GM12872 (cell line): Measurements from ENCODE around the gene EDC3.

ENCODE experiments used
- TF ChIP-seq, protein P1 (sequence below): IDR thresholded peaks from 3 replicates; pipeline ENCODE4 v1.5.1; 2011; ENCODE audit warnings: low read depth, mild to moderate bottlenecking, low read length, moderate library complexity; ENCODE audit not compliant: insufficient read depth

EDC3 gene

DNA sequence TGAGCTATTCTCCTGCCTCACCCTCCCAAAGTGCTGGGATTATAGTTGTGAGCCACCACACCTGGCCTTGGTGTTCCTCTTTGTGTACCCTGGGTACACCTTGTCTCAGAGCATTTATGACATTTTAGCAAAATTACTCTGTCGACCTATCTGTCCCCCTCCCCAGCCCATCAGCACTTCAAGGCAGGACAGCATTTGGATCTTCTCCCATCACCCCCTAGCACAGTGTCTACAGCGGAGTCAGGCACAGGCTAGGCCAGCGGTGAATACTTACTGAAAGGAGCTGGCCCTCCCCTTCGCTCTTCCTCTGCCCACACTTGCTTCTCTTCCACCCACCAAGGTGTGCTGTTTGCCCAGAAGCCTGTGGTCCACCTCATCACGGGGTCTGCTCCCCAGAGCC is 100.6 kb downstream of the EDC3 start:
- TF ChIP-seq, protein P1, sequence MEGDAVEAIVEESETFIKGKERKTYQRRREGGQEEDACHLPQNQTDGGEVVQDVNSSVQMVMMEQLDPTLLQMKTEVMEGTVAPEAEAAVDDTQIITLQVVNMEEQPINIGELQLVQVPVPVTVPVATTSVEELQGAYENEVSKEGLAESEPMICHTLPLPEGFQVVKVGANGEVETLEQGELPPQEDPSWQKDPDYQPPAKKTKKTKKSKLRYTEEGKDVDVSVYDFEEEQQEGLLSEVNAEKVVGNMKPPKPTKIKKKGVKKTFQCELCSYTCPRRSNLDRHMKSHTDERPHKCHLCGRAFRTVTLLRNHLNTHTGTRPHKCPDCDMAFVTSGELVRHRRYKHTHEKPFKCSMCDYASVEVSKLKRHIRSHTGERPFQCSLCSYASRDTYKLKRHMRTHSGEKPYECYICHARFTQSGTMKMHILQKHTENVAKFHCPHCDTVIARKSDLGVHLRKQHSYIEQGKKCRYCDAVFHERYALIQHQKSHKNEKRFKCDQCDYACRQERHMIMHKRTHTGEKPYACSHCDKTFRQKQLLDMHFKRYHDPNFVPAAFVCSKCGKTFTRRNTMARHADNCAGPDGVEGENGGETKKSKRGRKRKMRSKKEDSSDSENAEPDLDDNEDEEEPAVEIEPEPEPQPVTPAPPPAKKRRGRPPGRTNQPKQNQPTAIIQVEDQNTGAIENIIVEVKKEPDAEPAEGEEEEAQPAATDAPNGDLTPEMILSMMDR = no peak

DNA sequence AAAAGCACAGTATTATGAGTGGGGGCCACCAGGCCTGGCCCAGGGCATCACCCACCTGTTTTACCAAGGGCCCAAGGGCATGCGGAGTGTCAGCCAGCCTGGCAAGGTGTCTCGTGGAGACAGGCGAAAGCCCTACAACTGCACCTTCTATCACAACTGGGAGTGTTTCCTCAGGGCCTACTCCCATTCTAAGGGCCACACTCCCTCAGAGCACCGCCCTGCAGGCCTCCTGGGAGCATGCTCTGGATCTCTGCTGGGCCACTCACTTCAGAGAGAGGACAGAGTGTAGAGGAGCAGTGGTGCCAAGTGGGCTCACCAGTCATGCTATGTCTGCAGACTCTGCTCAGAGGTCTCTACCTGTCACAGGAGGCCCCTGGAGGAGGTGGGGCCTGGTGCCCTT is 101.4 kb downstream of the EDC3 start:
- TF ChIP-seq, protein P1 = no peak

DNA sequence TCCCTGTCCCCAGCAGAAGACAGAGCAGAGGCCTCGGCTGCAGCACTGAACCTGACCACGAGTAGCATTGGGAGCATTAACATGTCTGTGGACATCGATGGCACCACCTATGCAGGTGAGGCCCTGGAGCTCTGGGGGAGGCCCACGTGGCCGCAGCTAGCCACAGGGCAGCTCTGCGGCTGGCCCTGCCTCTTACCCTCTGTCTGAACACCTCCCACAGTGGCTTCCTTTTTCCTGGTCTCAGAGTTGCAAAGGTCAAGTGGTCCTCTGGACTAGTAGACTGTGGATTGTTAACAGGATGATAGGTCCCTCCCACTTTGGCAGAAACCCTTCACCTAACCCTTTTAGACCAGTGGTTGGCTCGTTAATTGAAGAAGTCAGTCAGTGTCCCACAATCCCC is 102.7 kb downstream of the EDC3 start:
- TF ChIP-seq, protein P1 = no peak

DNA sequence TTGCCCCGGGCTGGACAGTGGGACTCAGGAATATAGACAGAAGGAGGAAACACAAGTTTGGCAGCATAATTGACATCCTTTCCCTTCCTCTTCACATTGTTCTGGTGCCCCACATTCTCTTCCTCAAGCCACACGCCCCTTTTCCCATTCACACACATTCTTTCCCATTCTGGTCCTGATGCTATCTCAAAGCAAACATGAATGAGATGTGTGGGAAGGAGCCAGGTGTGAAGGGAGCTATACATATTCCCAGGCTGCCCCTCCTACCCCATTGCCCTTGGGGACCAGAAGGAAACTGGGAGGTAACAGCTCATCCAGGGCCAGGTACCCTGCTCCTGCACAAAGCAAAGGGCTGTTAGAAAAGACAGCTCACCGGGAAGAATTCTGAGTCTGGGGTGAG is 103.6 kb downstream of the EDC3 start:
- TF ChIP-seq, protein P1 = no peak

DNA sequence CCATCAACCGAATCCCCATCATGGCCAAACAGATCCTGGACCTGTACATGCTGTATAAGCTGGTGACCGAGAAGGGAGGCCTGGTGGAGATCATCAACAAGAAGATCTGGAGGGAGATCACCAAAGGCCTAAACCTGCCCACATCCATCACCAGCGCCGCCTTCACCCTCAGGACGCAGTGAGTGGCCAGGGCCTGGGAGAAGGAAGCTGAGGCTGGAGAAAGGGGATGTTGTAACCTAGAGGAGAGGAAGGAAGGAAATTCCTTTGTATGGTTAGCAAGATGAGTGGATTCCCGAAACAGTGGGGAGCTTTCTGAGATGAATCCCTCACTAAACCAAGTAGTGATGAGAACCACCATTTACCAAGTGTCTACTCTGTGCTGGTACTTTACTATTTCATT is 106.0 kb downstream of the EDC3 start:
- TF ChIP-seq, protein P1 = no peak

DNA sequence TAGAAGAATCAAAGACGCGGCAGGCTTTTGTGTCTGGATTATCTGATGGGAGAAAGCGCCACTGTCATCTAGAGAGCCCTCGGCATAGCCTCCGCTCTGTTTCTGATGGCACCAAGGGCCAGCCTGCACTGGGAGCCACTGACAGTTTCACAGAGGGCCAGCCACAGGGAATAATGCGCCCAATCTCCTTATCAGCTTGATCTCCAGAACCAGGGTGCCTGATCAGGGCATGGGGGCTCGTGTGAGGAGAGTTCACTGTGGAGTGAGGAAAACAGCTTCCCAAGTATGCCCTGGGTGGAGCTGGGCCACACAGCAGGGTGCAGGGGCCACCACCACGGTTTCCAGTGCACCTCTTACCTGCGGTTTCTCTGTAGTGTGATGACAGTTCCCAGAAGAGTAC is 110.0 kb downstream of the EDC3 start:
- TF ChIP-seq, protein P1 = no peak

DNA sequence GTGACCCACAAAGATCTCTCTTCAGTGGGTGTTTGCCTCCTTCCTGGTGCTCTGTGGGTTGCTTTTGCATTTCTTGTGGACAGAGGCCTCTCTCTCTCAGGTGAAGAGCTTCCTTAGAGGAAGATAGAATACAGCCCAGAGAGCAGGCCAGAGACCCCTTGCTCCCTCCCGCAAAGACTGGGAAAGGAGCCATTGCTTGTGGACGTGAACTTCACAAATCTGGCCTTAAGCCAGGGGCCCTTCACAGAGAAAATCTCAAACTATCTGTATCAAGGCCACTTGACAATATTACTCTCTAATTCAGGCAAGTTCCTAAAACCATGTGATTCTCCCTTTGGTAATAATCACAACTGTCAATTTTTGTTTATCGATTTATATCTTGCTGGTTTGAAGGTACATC is 110.6 kb downstream of the EDC3 start:
- TF ChIP-seq, protein P1 = no peak

DNA sequence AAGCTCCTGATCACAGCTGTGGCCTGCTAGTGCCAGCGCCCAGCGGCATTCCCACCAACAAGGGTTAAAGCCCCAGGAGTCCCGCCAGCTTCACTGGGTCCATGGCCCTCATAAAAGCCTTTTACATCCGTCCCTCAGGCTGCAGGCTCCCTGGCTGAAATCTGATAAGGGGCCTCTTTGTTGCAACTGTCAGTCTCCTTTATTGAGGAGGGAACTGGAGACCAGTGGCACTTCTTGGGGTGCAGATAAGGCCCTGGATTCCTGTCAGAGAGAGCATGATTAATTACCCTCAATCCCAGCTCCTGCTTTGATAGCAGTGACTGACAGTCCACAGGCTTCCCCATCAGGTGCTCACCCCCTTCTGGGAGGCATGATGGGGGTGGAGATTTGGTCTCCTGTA is 111.0 kb downstream of the EDC3 start:
- TF ChIP-seq, protein P1 = no peak
